GM23338 (cell line): ENCODE data around the gene DR1.

Source experiments
- CREB1 ChIP-seq: fragments of 250-450 bp; sonication (Bioruptor Pico); IDR thresholded peaks from 2 replicates; pipeline ENCODE4 v1.5.0; 2020; ENCODE audit warnings: low read depth, mild to moderate bottlenecking, moderate library complexity
- CTCF ChIP-seq, 2 experiments: fragments of 200-600 bp in 1 of 2; sonication (generic) in 1 of 2; conservative IDR thresholded peaks; 2 replicates each; pipeline versions ENCODE4 v1.5.1 to v1.6.1; 2016 to 2017; ENCODE audit warnings: antibody characterized with exemption in 2 of 2, low read depth in 2 of 2, mild to moderate bottlenecking in 2 of 2, moderate library complexity in 1 of 2
- ETS1 ChIP-seq: IDR thresholded peaks from 2 replicates; pipeline ENCODE4 v1.6.1; 2016; ENCODE audit warnings: antibody characterized with exemption
- EZH2 ChIP-seq: fragments of 200-600 bp; sonication (generic); IDR thresholded peaks from one replicate; pipeline ENCODE4 v1.8.0; 2017; ENCODE audit warnings: antibody characterized with exemption, mild to moderate bottlenecking, low read depth; ENCODE audit not compliant: unreplicated experiment
- EZH2phosphoT487 ChIP-seq: fragments of 200-600 bp; sonication (generic); IDR thresholded peaks from one replicate; pipeline ENCODE4 v1.8.1; 2018; ENCODE audit warnings: antibody characterized with exemption; ENCODE audit not compliant: unreplicated experiment
- JUNB ChIP-seq: IDR thresholded peaks from one replicate; pipeline ENCODE4 v1.6.1; 2016; ENCODE audit warnings: antibody characterized with exemption; ENCODE audit not compliant: unreplicated experiment
- NANOG ChIP-seq: IDR thresholded peaks from 2 replicates; pipeline ENCODE4 v1.6.1; 2016; ENCODE audit warnings: antibody characterized with exemption, borderline replicate concordance
- POLR2AphosphoS5 ChIP-seq: IDR thresholded peaks from 2 replicates; pipeline ENCODE4 v1.6.1; 2016; ENCODE audit warnings: antibody characterized with exemption, low read depth
- REST ChIP-seq: IDR thresholded peaks from one replicate; pipeline ENCODE4 v1.6.1; 2018; ENCODE audit warnings: antibody characterized with exemption; ENCODE audit not compliant: unreplicated experiment
- STAT1 ChIP-seq: IDR thresholded peaks from one replicate; pipeline ENCODE4 v1.6.1; 2016; ENCODE audit warnings: antibody characterized with exemption; ENCODE audit not compliant: unreplicated experiment
- ZNF114 ChIP-seq: fragments of 250-450 bp; sonication (Bioruptor Pico); IDR thresholded peaks from 2 replicates; pipeline ENCODE4 v1.5.0; 2020; ENCODE audit warnings: mild to moderate bottlenecking, moderate library complexity
- ZNF331 ChIP-seq: fragments of 250-450 bp; sonication (Bioruptor Pico); IDR thresholded peaks from 2 replicates; pipeline ENCODE4 v1.5.0; 2020; ENCODE audit warnings: low read depth, mild to moderate bottlenecking, moderate library complexity
- ZNF462 ChIP-seq: fragments of 250-450 bp; sonication (Bioruptor Pico); IDR thresholded peaks from 2 replicates; pipeline ENCODE4 v1.5.0; 2020; ENCODE audit warnings: mild to moderate bottlenecking, moderate library complexity

- TF ChIP-seq EZH2 (no peak), CTCF (conservative IDR thresholded peaks at IDR 0.05; ENCODE audit: low read depth in 2 of 2) (no peak), EZH2phosphoT487 (no peak), POLR2AphosphoS5 (no peak), ZNF331 (no peak), JUNB (no peak), ETS1 (no peak), CREB1 (no peak), REST (no peak), NANOG (no peak), ZNF462 (no peak), ZNF114 (CRISPR knock-in tag) (no peak), STAT1 (no peak)
These were observed 54.1 kb downstream of the DR1 start for GRCh38 chr1:93399781-93400180.
